Lung microvascular endothelial cell (primary cell): ENCODE data around the gene GANAB. TPM values are rescaled to one million over a fixed set of nuclear protein-coding genes. Genes with fewer than 3 reads are reported as not detected.
"Not testable (repeated sequence)": the region's sequence is repeated elsewhere in the genome, so short reads cannot be mapped to it uniquely, and the experiment has no call there.

Source experiments
- DNase-seq, 2 donors: peaks; one replicate each; pipeline versions ENCODE4 v3.0.0 to v3.0.0-alpha.2; 2010; ENCODE audit warnings: low read depth in 2 of 2
- total RNA-seq: library from RNA; depleted of rRNA; stranded (reverse); fragments of >200 nt; gene quantifications from 2 replicates; pipeline ENCODE4 v1.2.1, GENCODE V29; 2014

Gene GANAB
- total RNA-seq, 1 donor from 2014 or later, result 189 TPM

DNA sequence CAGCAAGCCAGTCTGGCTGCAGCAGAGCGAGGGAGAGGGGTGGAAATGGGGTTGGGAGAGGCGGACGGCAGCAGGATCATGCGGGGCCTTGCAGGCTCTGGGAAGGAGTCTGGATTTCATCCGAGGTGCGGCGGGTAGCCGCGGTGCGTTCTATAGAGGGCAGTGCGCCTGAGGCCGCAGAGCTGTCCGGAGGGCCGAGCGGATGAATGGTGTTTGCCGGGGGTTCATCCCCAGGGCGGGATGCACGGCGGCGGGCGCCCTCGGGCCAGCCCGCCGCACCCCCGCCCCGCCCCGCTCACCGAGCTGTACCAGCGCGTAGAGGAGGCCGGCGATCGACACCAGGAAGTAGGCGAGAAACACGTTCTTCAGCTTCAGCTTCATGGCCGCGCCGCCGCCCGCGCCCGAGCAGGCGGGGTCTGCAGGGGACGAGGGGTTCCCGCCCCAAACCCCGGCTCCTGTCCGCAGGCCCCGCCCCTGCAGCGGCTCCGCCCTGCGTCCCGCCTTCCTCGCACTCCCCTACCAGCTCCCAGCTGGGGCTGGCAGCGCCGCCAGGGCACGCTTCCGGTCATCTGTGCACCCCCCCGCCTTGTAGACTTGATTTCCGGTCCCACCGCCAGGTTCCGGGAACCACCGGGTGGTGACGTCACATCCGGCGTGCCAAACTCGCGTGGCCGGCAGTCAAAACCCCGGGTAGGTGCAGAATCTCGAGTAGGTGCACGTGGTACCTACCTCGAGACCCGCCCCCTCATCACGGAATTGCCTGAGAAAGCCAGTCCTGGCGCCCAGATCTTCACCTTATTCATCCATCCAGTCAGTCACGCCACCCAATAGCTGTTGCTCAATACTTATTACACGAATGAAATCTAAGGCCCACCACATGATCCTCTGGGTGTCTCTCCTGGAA, 24.6 kb downstream of the GANAB start, which contains the start of gene B3GAT3:
Gene B3GAT3 (minus strand): TSS at position 420 of the 904 bp plus-strand sequence. CDS start 39 bp downstream, at position 381.
- DNase-seq, result peak; percentile 93 to 94

DNA sequence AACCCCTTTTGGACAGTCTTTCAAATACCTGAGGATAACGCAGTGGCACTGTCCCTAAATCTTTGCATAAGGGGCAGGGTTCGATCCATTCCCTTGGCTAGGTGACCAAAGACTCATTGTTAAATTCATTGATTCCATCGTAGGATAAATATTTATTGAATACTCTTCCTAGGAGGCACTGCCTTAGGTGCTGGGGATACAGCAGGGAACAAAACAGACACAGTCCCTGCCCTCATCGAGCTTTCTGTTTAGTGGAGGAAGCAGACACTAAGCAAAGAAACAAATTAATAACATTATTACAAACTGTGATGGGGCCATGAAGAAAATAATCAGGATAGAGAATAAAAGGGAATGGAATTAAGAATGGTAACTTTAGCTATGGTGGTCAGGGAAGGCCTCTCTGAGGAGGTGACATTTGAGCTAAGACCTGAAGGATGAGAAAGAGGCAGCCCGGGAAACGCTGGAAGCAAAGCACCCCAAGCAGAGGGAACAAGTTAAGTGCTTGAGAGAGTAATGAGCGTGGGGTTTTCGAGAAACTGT, 25.3 kb downstream of the GANAB start:
- no peak for DNase-seq

DNA sequence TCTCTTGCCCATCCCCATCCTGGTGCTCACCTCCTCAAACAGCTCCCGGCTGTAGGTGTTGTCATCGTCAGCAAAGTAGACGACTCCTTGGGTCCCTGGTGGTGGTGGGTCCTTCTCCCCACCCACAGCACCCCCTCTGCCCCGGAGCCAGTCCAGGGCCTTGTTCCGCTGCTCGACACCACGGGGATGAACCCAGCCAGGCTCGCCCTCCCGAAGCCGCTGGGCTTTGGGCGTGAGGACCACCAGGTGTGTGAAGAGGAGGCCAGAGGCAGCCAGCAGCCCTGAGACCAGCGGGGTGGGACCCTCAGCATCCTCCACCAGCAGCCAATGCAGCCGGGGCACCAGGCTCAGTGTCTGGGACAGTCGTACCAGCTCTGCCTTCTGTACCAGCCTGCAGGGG, 29.5 kb downstream of the GANAB start:
- not testable (repeated sequence) for DNase-seq

DNA sequence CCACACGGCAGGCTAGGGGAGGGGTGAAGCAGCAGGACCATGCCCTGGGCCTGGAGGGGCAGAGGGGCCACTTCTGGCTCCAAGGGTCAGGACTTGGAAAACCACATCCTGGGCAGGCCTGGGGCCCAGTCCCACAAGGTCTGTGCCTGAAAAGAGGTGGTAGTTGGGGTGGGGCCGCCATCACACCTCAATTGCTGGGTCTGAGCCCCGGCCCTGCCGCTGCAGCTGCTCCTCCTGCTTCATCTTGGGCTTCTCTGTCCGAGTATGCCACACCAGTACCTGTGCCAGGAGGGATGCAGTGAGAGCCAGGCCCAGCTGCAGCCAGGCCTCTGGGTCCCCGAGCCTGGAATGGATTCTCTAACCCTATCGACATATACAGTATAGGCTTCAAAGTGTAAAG, 30.9 kb downstream of the GANAB start:
- no peak for DNase-seq

DNA sequence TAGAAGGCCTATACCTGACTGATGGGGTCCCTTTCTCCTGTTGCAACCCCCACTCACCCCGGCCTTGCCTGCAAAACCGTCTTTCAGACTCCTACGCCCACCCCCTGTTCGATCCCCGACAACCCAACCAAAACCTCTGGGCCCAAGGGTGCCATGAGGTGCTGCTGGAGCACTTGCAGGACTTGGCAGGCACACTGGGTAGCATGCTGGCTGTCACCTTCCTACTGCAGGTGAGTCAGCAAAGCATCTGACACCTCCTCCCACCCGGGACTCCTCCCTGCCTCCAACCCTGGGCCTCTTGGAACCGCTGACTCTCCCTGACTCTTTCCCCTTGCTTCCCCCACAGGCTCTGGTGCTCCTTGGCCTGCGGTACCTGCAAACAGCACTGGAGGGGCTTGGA, 32.1 kb downstream of the GANAB start:
- no peak for DNase-seq

DNA sequence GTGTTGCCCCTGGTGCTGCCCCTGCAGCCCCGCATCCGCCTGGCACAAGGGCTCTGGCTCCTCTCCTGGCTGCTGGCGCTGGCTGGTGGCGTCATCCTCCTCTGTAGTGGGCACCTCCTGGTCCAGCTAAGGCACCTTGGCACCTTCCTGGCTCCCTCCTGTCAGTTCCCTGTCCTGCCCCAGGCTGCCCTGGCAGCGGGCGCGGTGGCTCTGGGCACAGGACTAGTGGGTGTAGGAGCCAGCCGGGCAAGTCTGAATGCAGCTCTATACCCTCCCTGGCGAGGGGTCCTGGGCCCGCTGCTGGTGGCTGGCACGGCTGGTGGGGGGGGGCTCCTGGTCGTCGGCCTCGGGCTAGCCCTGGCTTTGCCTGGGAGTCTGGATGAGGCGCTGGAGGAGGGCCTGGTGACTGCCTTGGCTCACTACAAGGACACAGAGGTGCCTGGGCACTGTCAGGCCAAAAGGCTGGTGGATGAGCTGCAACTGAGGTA, 33.1 kb downstream of the GANAB start:
- DNase-seq, result no peak

DNA sequence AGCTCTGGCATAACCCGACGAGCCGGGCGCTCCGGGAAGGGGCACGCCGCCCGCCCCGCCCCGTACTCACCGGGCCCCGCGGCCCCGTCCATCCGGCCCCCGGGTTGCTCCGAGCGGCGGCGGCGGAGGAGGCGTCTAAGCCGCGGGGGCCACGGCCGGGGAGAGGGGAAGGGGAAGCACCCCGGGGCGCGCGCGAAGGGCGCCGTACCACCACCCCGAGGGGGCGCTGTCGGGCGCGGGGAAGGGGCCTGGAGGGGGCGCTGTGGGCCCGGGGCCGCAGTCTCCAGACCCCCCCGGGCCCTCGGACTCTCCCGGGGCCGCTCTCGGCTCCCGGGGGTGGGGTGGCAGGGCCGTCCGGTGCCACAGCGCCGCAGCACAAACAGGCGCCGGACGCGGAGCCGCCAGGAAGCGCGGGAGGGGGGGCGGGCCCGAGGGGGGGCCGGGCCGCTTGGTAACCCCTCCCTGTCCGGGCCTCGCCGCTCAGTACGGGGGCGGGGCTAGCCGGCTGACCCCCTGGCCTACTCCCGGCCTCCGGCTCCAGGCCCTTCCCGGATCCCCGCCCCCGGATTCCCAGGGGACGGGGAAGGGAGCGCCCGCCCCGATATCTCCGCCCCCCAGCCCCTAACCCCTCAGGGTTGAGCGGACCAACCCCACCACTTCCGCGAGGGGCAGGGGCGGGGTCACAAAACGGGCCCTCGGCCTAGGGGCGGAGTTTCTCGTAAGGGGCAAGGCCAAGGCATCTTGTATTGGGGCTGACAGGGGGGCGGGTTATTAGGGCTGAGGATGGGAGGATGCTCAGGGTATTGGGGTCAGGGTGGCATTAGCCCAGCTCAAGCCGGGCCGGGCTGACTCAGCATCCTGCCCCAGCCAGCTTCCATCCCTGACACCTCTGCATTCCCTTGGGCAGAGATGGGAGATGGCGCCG, 33.8 kb downstream of the GANAB start, which contains the start of the genes EML3 and ROM1:
Gene EML3 (minus strand): TSS at position 410 of the 925 bp plus-strand sequence. CDS start 318 bp downstream, at position 92.
Gene ROM1 (plus strand): TSS at position 892 of the 925 bp plus-strand sequence. CDS start 25 bp downstream, at position 917.
- peak; percentile 78 to 86 for DNase-seq

DNA sequence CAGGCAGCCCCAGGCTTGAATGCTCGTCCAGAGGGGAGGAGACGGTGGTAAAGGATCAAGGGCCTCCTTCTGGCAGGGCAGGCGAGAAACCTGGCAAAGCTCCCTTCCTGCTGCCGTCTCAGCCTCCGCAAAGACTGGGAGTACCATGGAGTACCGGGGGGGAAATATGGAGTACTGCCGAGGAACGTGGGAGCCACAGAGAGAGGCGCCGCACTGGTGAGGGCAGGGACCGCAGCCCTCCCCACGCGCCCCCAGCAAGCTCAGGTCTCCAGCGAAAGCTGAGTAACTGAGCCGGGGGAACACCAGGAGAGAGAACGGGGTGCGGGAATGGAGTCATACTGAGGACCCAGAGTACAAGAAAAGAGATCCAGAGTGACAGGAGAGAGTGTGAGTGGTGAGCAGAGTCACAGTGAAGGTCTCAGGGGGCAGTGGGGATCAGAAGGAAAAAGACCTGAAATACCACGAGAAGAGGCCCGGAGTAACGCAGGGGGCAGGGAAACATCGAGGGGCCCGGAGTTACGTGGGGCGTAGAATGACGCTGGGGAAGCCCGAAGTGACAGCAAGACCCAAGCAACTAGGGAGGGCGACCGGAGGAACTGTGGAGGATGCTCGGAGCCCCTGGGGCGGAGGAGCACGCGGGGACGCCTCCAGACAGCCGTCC, 34.6 kb downstream of the GANAB start:
- DNase-seq, result peak; percentile 40 to 67

DNA sequence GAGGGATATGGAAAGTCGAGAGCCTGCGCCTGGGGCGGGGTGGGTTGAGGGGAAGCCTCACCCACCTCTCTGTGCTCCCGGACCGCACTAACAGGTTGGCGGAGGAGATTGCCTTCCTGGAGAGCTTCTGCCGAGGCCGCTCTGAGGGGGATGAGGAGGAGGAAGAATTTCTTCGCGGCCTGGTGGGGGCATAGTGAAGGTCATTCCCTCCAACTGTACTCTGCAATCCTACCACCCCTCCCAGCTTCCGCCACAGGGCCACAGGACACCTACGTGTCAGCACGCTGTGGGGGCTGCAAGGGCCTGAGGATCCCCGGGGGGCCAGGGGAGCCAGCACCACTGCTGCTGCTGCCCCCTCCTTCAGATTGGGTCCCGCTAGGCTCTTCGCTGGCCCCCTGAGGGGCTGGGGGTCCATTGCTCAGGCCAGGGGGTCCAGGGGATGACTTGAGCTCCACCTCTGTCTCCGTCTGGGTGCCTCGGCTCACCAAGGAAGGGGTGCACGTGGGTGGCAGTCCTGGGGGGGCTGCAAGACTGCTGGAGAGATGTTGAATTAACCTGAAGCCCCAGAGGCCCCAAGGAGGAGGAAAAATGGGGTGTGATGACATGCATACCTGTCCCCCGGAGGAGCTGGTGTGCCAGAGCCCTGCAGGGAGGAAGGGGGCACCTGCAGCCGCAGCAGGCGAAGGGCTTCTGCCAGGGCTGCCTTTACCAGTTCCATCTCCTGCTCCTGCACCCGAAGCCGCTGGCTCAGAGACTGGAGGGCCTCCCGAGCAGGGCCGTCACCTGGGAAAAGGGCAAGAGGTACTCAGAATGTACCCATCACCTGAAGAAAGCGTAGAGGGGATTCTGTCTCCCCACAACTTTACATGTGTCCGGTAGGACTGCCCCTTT, 35.4 kb downstream of the GANAB start:
- no peak for DNase-seq

DNA sequence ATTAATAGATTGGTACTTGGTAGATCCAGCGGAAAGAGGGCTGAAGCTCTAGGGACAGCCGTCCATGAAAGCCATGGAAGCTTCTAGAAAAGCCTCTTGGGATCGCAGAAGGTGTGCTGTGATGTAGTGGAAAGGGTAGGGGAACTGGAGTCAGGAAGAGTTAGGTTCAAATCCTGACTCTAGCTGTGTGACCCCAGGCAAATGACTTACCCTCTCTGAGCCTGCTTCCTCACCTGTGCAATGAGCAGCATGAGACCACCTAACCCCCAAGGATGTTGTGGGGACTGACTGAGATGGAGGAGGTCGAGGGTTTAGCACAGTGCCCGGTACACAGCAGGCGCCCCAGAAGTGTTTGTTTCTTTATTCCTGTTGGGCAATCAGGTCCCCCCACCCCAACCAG, 36.0 kb downstream of the GANAB start:
- no peak for DNase-seq

DNA sequence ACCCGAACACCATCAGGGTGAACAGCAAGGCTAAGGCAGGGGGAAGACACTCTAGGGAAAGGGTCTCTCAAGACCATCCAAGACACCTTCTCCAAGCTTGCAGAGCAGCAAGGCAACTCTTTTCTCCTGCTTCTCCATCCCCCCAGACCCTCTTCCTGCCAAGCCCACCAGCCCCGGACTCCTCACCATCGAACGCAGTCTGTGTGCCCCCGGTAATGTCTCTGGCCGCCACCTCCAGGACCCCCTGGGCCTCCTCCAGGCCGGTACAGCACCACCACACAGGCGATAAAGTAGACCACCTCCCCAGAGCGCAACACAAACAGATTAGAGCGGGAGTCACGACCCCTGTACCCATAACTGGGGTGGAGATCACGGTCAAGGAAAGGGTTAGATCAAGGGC, 37.6 kb downstream of the GANAB start:
- no peak for DNase-seq

DNA sequence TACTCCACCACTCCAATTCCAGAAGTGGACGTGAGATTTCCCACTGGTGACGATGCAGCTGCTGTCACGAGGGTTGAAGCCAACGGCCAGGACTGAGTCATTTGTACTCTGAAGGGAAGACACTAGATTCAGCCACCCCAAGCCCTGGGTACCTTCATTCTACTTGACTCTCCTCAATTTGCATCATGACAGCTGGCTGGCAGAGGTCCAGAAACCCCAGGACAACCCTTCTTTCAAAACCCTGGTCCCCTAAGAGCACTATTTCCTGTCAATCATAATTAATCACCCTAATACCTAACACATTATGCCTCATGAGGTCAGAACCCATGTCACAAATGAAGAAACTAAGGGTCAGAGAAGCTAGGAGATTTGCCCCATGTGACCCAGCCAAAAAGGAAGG, 38.7 kb downstream of the GANAB start:
- peak in 1 of 2 donors; percentile 26 for DNase-seq

DNA sequence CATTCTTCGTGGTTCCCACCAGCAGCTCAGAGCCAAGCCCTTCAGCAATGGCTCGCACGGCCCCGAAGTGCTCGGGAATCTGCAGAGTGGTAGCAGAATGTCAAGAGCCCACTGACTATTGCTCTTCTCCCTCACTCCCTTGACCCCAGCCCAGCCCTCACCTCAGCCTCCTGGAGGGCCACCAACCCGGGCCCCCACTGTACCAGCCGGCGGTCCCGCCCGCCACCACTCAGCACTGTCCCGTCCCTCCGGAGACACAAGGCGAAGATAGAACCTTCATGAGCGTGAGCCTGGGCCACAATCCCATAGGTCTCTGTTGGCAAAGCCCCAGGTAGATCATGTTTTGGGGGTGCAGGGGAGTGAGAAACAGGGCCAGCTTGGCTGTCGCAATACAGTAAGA, 40.5 kb downstream of the GANAB start:
- no peak for DNase-seq

DNA sequence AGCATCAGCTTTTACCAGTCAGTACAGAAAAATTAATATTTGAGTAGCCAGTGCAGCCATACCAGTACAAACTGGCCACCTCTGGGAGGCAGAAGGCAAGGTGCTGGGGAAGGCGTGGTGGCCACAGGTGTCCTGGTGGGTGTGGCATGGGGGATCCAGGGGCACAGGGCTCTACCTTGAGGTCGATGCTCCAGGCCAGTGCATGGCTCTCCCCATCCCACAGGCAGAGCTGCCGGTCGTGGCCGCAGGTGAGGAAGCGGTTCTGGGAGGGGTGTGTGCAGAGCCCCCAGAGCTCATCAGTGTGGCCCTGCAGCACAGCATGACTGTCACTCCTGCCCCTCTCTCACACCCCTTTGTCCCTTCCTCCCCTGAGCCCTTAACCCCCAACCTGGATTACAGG, 40.9 kb downstream of the GANAB start:
- DNase-seq, result no peak

DNA sequence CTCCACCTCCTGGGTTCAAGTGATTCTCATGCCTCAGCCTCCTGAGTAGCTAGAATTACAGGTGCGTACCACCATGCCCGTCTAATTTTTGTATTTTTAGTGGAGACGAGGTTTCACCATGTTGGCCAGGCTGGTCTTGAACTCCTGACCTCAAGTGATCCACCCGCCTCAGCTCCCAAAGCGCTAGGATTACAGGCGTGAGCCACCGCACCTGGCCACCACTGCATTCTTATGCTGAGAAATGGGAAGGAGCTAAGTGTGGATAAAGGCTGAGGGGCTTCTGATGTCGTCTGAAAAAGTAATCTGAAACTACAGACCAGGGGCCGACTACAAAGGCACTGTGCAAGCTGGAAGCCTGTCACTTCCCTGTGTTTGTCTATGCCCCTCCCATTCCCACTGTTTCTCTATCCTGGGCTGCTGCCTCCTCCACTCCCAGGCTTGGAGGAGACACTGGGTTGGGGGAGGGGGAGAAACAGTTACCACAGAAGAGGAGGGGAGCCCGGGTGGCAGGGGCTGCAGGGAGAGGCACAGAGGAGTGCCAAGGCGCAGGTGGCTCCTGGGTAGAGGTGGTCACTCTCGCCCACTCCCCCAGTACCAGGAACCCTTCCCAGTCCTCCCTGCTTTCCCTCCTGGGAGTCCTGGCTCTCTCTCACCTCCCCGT, 41.8 kb downstream of the GANAB start:
- peak in 1 of 2 donors; percentile 35 for DNase-seq

DNA sequence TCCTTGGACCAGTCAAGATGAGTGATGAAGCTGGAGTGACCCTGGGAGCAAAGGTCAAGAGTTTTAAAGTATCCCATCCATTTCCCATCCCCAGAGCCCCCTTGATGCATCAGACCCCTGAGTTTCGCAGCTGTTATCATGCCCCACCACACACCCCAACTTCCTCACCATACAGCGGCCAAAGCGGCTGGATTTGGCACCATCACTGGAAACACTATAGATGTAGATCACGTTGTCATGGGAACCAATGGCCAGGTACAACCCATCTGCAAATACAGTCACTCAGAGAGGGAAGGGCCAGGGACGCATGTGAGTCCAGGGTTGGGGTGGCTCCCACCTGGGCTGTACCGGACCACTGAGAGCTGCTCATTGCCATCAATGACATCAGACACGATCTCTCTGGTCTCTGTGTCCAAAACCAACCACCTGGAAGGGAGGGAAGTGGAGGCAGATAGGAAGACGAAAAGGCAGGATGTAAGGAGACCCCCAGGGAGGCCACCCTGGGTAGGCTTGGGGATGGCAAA, 42.6 kb downstream of the GANAB start:
- DNase-seq, result peak in 1 of 2 donors; percentile 71

DNA sequence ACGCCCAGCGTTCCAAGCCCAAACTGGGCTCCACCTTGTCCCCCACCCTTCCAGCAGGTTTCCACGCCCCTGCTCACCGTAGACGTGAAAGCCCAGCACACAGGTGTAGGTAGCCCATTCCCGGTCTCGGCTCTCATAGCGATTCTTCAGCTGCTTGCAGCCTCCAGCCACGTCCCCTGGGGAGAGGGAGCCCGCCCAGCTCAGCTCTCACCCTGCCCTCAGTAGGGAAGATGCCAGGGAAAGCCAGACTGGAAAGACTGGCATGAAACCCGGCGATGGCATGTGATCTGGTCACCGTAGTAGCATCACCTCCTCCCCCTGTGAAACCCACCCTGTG, 43.4 kb downstream of the GANAB start:
- no peak for DNase-seq

DNA sequence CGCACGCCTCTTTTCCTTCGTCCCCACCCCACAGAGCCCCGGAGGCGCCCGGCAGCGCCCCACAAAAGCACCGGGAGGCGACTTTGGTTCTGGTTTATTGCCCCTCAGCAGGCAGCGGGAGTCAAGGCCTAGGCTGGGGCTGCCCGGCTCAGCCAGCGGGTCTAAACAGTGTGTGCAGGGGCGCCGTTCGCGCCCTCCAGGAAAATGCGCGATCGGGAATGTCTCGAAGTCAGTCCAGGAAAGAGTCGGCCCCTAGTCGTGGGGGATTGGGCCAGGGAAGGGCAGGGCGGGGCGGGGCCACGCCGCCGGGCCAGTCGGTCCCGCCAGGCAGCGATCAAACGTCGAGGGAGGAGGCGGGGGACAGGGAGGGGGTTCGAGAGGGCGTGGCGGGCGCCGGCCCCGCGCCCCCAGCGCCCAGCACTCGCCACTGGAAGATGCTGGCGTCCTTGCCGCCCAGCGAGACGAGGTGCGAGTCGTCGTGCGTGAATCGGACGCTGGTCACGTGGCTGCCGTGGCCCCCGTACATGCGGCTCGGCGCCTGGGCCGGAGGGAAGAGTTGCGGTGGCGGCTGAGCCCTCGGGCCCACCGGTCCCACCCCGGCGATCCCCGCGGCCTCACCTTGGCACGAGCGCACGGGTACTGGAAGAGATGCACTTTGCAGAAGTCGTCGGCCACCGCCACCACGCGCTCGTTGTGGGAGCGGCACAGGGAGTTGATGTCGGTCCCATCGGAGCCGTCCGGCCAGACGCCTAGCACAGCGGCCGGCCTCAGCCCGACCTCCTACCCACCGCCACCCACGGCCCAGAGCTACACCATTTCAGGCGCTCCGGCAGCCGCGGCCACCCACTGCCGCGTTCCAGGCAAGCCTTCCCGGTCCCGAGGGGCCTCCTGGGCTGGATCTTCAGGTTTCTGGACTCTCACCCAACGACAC, 44.0 kb downstream of the GANAB start:
- peak; percentile 65 to 69 for DNase-seq
